Measurements from ENCODE around the gene JMJD6.
A peak's percentile ranks its signal among the peaks of the same experiment; 100 is the strongest.
"Not testable (repeated sequence)": the region's sequence is repeated elsewhere in the genome, so short reads cannot be mapped to it uniquely, and the experiment has no call there.

Gene JMJD6

DNA sequence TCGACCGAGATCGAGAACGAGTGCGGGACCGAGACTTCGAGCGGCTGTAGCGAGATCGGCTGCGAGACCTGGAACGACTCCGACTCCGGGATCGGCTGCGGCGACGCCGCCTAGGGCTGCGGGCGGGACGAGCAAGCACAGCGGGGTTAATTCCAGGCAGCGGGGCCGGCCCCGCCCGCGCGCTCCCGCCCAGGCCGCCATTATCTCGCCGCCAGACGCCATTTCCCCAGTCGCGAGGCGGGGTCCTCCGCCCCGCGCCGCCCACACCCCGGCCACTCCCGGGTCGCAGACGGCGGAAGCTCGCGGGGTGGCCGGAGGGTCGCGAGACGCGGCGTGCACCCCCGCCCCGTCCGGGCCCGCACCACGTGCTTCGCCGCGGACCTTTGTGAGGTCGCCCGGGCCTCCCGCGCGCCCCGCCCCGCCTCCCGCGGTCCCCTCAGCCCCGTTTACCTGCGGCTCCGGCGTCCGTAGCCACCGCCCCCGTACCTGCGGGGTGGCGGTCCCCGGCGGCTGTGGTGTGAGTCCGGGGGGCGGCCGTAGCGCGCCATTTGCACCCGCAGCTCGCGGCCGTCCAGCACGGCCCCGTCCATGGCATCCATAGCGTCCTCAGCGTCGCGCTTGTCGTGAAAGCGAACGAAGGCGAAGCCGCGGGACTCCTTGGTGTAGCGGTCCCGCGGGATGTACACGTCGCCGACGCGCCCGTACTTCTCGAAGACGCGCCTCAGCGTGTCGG is 10.1 kb upstream of the JMJD6 start:
- DNase-seq (ENCODE audit: low read depth): peak; percentile 73
- peak overlapping the region; percentile 96 for H3K4me3 ChIP-seq (ENCODE audit: low read length)
- peak; percentile 35 for TF ChIP-seq CTCF (conservative IDR thresholded peaks at IDR 0.05; ENCODE audit: low read length)

GRCh38 chr17:76735586-76736348 is 9.4 kb upstream of the JMJD6 start:
- TF ChIP-seq CTCF (conservative IDR thresholded peaks at IDR 0.05; ENCODE audit: low read length): no peak
- DNase-seq (ENCODE audit: low read depth): no peak
- H3K4me3 ChIP-seq (ENCODE audit: low read length): peak overlapping the region; percentile 96

GRCh38 chr17:76735006-76735405 is 8.6 kb upstream of the JMJD6 start:
- H3K4me3 ChIP-seq (ENCODE audit: low read length): peak overlapping the region; percentile 96
- DNase-seq (ENCODE audit: low read depth): no peak
- TF ChIP-seq CTCF (conservative IDR thresholded peaks at IDR 0.05; ENCODE audit: low read length): no peak

GRCh38 chr17:76734080-76734840 is 7.9 kb upstream of the JMJD6 start:
- no peak for DNase-seq (ENCODE audit: low read depth)
- TF ChIP-seq CTCF (conservative IDR thresholded peaks at IDR 0.05; ENCODE audit: low read length): no peak
- peak overlapping the region; percentile 96 for H3K4me3 ChIP-seq (ENCODE audit: low read length)

- no peak overlapping the region for H3K4me3 ChIP-seq (ENCODE audit: low read length)
- no peak for DNase-seq (ENCODE audit: low read depth)
- TF ChIP-seq CTCF (conservative IDR thresholded peaks at IDR 0.05; ENCODE audit: low read length): no peak
These were observed 7.2 kb upstream of the JMJD6 start for GRCh38 chr17:76733618-76733957.

- TF ChIP-seq CTCF (conservative IDR thresholded peaks at IDR 0.05; ENCODE audit: low read length): no peak
- DNase-seq (ENCODE audit: low read depth): peak; percentile 60
- no peak overlapping the region for H3K4me3 ChIP-seq (ENCODE audit: low read length)
These were observed 6.6 kb upstream of the JMJD6 start for GRCh38 chr17:76732734-76733617.

- not testable (repeated sequence) for H3K4me3 ChIP-seq (ENCODE audit: low read length); DNase-seq (ENCODE audit: low read depth)
These were observed 5.7 kb upstream of the JMJD6 start for GRCh38 chr17:76731800-76732733.
